ENCODE measurements around the gene CSTB.

CSTB gene

GRCh38 chr21:43745772-43746517 lies 30.2 kb downstream of the CSTB start:
- no peak for DNase-seq

GRCh38 chr21:43744725-43745124 lies 31.4 kb downstream of the CSTB start:
- DNase-seq: no peak

- DNase-seq: no peak
Observed at GRCh38 chr21:43743947-43744346, 32.2 kb downstream of the CSTB start.

GRCh38 chr21:43741423-43742096 lies 34.5 kb downstream of the CSTB start:
- no peak for DNase-seq

GRCh38 chr21:43740497-43741156 lies 35.5 kb downstream of the CSTB start:
- no peak for DNase-seq

GRCh38 chr21:43739621-43740435 lies 36.3 kb downstream of the CSTB start:
- DNase-seq: no peak

GRCh38 chr21:43737158-43737950 lies 38.8 kb downstream of the CSTB start:
- DNase-seq: no peak

- DNase-seq: no peak
Observed at GRCh38 chr21:43736224-43736883, 39.8 kb downstream of the CSTB start.

- no peak for DNase-seq
Observed at GRCh38 chr21:43735236-43736091, 40.6 kb downstream of the CSTB start.

- DNase-seq: no peak
Observed at GRCh38 chr21:43734928-43735229, 41.2 kb downstream of the CSTB start.

GRCh38 chr21:43734131-43734927 lies 41.8 kb downstream of the CSTB start:
- no peak for DNase-seq

GRCh38 chr21:43733529-43734071 lies 42.5 kb downstream of the CSTB start:
- DNase-seq: no peak

GRCh38 chr21:43733060-43733459 lies 43.0 kb downstream of the CSTB start:
- DNase-seq: no peak

- DNase-seq: no peak
Observed at GRCh38 chr21:43731891-43732711, 44.0 kb downstream of the CSTB start.

GRCh38 chr21:43731476-43731875 lies 44.6 kb downstream of the CSTB start:
- DNase-seq: no peak

- peak; percentile 88 for DNase-seq
Observed at GRCh38 chr21:43728467-43729390, 47.4 kb downstream of the CSTB start.

GRCh38 chr21:43728154-43728466 lies 48.0 kb downstream of the CSTB start:
- DNase-seq: peak; percentile 35
